Coronary artery (tissue), 2 donors: Measurements from ENCODE around the gene GPC3.
"Not testable (repeated sequence)": the region's sequence is repeated elsewhere in the genome, so short reads cannot be mapped to it uniquely, and the experiment has no call there.

Experiments used
- DNase-seq: peaks from one replicate; pipeline ENCODE4 v3.0.0-alpha.2; 2017; ENCODE audit warnings: low spot score
- H3K27ac ChIP-seq, 2 donors: fragments of 200-600 bp; sonication (generic); one replicate each; pipeline ENCODE4 v1.5.1; 2016 to 2019
- H3K4me3 ChIP-seq: fragments of 200-600 bp; sonication (generic); 2 replicates; pipeline ENCODE4 v1.5.1; 2016; ENCODE audit warnings: mild to moderate bottlenecking, moderate library complexity
- TF ChIP-seq, protein P1 (sequence below): fragments of 200-600 bp; sonication (generic); IDR thresholded peaks from one replicate; pipeline ENCODE4 v1.5.1; 2019; ENCODE audit warnings: antibody characterized with exemption

The GPC3 gene

GRCh38 chrX:133771086-133771646 lies 214.2 kb downstream of the GPC3 start:
- no peak for DNase-seq
- TF ChIP-seq, protein P1, sequence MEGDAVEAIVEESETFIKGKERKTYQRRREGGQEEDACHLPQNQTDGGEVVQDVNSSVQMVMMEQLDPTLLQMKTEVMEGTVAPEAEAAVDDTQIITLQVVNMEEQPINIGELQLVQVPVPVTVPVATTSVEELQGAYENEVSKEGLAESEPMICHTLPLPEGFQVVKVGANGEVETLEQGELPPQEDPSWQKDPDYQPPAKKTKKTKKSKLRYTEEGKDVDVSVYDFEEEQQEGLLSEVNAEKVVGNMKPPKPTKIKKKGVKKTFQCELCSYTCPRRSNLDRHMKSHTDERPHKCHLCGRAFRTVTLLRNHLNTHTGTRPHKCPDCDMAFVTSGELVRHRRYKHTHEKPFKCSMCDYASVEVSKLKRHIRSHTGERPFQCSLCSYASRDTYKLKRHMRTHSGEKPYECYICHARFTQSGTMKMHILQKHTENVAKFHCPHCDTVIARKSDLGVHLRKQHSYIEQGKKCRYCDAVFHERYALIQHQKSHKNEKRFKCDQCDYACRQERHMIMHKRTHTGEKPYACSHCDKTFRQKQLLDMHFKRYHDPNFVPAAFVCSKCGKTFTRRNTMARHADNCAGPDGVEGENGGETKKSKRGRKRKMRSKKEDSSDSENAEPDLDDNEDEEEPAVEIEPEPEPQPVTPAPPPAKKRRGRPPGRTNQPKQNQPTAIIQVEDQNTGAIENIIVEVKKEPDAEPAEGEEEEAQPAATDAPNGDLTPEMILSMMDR = no peak
- no peak overlapping the region for H3K4me3 ChIP-seq
- H3K27ac ChIP-seq = no peak overlapping the region

DNA sequence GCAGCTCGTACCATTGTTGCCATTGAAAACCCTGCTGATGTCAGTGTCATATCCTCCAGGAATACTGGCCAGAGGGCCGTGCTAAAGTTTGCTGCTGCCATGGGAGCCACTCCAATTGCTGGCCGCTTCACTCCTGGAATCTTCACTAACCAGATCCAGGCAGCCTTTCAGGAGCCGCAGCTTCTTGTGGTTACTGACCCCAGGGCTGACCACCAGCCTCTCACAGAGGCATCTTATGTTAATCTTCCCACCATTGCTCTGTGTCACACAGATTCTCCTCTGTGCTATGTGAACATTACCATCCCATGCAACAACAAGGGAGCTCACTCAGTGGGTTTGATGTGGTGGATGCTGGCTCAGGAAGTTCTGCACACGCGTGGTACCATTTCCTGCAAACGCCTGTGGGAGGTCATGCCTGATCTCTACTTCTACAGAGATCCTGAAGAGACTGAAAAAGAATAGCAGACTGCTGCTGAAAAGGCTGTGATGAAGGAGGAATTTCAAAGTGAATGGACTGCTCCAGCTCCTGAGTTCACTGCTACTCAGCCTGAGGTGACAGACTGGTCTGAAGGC lies 222.3 kb downstream of the GPC3 start:
- not testable (repeated sequence) for H3K4me3 ChIP-seq, H3K27ac ChIP-seq, DNase-seq

- TF ChIP-seq, protein P1 = no peak
- H3K4me3 ChIP-seq = no peak overlapping the region
- no peak overlapping the region for H3K27ac ChIP-seq
- no peak for DNase-seq
These were observed 230.7 kb downstream of the GPC3 start for GRCh38 chrX:133754657-133755056.

- H3K27ac ChIP-seq = no peak overlapping the region
- DNase-seq = no peak
- TF ChIP-seq, protein P1 = no peak
- no peak overlapping the region for H3K4me3 ChIP-seq
These were observed 235.4 kb downstream of the GPC3 start for GRCh38 chrX:133749951-133750350.

GRCh38 chrX:133749370-133749769 lies 236.0 kb downstream of the GPC3 start:
- TF ChIP-seq, protein P1 = no peak
- H3K4me3 ChIP-seq = no peak overlapping the region
- no peak for DNase-seq
- H3K27ac ChIP-seq = no peak overlapping the region

GRCh38 chrX:133747196-133747595 lies 238.2 kb downstream of the GPC3 start:
- DNase-seq = no peak
- Histone ChIP-seq H3K4me3 (no peak overlapping the region), H3K27ac (no peak overlapping the region)
- TF ChIP-seq, protein P1 = no peak

DNA sequence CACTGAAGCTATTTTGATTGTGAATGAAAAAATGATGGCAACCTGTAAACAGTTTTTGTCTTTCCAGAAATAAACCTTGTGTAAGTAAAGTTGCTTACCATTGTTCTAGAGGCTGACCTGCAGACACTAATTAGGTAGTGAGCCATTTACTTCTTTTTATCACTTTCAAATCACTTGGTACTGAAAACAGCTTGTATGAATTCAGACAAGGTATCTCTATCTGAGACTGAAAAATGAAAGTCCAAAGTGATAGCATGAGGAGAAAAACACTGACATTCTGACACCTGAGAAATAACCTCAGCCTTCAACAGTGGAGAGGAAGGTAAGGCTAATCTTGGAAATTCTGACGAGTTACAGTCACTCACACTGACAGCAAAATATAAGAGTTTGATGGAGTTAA lies 238.8 kb downstream of the GPC3 start:
- no peak overlapping the region for H3K4me3 ChIP-seq
- DNase-seq = no peak
- TF ChIP-seq, protein P1 = no peak
- H3K27ac ChIP-seq = no peak overlapping the region
